SK-MEL-5 (cell line): ENCODE measurements around the gene ABCA4. TPM values are rescaled to one million over a fixed set of nuclear protein-coding genes. Genes with fewer than 3 reads are reported as not detected.

Experiments used
- DNase-seq: peaks from one replicate; pipeline ENCODE4 v3.0.0-alpha.2; 2016; ENCODE audit warnings: low read depth, low spot score
- in situ Hi-C: cut with HindIII; loops from 2 replicates; pipeline ENCODE4 v1.10.0; 2016; ENCODE audit warnings: low sequenced_read_pairs, high pct_unique_total_duplicates, low pct_unique_long_range_greater_than_20kb
- total RNA-seq: library from RNA; depleted of rRNA; stranded (reverse); fragments of >200 nt; shearing (Covaris generic); gene quantifications from 2 replicates; pipeline ENCODE4 v1.2.3, GENCODE V29; 2014

The ABCA4 gene
- total RNA-seq, 1 experiment from 2014 or later, result not detected

DNA sequence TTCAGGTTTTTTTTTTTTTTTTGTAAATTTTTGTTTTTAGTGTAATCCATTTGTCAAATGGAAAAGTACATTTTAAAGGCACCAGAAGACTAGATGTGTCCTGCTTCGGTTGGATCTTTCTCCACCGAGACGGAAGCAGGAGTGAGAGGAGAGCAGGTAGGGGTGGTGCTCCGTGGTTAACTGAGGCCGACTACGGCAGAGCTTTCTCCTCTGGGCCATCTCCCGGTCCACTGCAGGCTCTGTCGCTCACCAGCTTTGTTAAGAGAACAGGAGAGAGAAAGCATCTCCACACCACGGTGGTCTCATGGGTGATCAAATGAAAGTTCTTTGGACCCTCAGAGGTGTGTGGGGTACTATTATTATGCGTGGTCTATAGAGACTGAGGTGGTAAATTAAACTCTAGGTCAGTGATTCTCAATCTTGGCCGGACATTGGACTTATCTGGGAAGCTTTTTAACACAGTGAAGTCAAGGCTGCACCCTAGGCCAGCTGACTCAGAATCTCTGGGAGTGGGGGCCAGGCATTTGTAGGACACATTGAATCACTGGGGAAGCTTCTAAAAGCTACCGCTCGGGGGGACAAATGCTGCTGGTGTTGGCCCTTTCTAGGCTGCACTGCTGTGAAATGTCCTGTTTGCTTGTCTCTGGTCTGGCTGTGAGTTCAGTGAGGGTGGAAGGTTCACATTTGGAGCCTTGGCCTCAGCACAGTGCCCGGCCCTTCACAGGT lies 25.0 kb downstream of the ABCA4 start:
- in situ Hi-C loops, result no loop called here

DNA sequence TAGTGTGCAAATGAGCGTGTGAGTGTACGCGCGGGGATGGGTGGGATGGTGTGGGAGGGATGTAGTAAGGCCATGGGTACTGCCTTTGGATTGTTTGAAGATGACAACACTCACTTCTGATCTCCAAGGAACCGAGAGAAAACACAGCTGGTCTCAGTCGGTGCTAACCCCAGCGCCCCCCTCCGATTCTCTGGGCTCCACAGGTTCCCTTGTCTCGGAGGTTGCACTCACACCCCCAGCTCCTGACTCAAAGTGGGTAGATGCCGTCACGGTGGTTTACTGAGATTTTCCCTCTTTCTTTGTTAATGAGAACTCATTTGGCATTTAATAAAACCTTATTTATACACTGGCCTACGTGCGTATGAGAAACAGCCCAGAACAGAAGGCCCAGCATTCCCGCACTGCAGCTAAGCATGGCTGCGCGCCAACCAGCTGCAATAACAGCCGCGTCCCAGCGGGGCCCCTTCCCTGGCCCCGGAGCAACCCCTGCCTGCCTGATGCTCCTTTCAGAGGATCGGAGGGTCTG lies 25.8 kb downstream of the ABCA4 start:
- DNase-seq, result no peak

More for the DNA sequence above, 25.0 kb downstream of the ABCA4 start:
- DNase-seq, result no peak

DNA sequence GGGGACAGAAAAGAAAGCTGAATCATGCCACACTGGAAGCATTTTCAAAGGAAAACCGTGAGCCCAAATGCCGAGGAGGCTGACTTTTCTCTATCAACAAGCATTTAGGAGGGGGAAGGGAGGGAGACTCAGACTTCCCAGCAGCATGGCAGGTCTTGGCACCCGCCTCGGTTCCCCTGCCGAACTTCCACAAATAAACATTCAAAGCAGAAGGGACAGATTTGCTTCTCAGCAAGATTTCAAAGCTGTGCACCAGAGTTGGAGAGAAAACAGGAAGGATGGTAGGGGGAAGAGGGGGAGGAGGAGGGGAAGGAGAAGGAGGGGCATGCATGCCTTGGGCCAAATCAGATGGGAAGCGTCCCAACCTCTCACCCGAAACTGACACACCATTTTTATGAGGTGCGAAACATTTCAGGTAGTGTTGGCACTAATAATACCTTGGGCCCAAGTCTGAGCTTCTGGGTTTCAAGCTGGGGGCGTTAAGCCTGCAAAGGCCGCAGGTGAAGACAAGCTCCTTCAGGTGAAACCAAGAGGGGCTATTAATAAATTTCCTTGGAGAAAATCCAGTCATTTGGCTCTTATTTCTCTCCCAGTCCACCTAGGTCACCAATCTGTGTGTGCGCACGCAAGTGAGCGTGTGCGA lies 26.4 kb downstream of the ABCA4 start:
- in situ Hi-C loops, result no loop called here
- DNase-seq, result no peak

More for the DNA sequence above, 25.8 kb downstream of the ABCA4 start:
- in situ Hi-C loops, result no loop called here

DNA sequence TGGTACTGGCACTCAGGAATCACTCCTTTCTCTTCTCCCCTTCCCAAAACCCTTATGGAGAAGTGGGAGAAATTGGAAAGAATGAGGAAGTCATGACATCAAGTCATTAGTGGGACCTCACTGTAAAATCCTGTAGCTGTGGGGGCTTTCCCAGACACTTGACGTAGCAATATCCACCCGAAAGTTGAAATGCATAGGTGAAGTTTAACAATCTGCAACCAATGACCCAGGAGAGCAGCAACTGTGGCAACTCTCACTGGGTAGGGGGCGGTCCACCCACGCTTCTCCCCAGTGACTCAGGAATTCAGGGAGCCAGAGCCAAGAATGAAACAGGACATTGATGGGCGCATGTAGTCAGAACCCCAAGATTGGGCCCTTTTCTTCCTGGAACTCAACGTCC lies 27.0 kb downstream of the ABCA4 start:
- in situ Hi-C loops, result no loop called here
- DNase-seq, result no peak

DNA sequence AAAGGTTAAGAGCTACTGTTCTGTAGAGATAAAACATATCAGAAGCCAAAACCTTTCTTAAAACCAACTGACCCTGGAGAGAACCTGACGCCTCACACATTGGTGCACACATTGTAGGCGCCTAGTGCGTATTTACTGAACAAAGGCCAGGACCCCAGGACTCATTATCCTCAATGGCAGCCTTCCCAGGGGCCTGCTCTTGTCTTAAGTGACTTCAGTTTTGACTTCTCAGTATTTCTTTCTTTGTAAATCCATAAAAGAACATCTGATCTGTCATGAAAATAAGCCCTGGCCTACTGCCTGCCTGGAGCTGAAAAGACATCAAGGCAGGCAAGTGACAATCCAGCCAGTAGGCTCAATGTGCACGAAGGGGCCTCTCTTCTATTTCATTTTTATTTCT lies 27.6 kb downstream of the ABCA4 start:
- no peak for DNase-seq
- in situ Hi-C loops, result no loop called here

DNA sequence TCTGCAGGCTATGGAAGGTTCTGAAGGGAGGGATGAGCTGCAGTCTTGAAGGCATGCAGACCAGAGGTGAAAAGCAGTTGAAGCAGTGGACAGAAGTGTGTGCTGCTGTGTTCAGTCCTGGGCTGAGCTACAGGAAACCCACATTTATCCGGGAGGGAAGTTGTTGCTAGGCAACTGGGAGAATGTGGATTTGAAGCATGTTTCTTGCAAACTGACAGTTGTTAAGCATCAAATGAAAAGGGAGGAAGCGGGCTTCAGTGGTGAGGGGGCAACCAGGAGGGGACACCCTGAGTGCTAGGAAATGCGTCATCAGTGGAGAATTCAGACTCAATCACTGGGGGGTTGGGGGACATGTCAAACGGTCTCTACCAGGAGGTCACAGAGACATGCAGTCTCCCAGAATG lies 28.7 kb downstream of the ABCA4 start:
- no peak for DNase-seq
- in situ Hi-C loops, result no loop called here

DNA sequence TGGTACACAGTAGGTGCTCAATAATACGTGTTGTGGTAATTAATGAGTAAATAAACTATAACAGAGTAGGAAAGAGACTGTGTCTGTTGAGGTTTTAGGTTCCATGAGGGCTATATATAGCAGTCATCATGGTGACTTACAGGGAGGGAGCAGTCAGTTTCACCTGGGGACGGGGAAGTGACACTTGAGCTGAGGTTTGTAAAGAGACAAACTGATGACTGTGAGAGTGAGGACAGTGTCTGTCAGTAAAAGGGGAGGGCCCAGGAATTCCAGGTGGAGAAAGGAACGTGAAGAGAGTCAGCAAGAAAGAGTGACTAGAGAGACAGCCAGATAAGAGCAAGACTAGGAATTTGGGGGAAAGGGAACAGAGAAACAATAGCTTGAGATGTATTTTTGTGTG lies 30.2 kb downstream of the ABCA4 start:
- no peak for DNase-seq
- in situ Hi-C loops, result no loop called here

DNA sequence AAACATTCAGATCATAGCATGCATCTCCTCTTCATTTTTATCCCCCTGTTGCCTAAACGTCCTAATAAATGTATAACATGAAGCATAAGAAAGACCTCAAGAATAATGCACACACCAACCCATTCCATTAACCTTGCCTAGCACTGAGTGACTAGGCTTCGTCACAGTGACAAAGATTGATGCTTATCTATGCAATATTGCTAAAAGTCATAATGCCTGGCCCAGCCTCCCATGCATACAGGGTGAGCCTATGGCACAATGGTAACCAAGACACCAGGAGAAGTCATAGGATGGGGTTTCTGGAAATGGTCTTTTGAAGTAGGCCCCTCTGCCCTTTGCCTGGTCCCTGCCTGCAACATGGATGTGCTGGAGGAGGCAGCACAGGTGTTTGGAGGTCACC lies 33.8 kb downstream of the ABCA4 start:
- in situ Hi-C loops, result no loop called here
- DNase-seq, result no peak

DNA sequence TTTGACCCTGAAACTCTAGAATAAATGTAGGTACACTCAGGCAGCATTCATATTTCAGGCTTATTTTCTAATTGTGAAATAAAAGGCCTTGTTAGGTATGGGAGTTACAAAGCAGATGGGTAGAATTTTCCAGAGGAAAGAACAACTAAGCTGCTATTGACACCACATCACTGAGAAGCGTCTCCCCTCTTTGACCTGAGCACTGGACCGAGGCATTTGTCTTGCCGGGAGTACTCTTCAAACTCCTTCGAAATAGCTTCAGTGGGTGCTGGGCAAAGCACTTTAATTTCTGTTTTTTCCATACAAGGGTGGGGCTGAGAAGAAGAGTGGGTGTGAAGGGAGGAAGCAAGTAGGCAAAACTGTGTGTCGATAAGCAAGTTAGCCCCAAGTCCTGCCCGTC lies 36.4 kb downstream of the ABCA4 start:
- in situ Hi-C loops, result no loop called here

DNA sequence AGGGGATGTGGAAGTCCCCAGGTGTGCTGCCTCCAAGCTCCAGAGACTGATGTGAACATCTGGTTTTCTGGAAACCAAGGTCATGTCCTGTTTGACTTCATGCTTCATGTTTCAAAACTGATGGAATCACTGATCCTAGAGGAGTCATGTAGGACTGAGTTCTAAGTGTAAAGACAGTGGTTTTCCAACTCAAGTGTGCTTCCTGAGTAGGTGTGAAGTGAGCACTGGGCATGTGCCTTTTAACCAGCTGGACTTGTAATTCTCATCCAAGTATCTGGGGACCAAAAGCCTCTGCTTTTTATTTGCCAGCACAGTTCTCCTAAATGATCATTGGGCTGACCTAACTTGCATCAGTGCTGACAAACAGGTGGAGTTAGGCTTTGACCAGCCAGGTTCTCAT lies 36.9 kb downstream of the ABCA4 start:
- no peak for DNase-seq
- in situ Hi-C loops, result no loop called here

More for the DNA sequence above, 36.4 kb downstream of the ABCA4 start:
- DNase-seq, result no peak

DNA sequence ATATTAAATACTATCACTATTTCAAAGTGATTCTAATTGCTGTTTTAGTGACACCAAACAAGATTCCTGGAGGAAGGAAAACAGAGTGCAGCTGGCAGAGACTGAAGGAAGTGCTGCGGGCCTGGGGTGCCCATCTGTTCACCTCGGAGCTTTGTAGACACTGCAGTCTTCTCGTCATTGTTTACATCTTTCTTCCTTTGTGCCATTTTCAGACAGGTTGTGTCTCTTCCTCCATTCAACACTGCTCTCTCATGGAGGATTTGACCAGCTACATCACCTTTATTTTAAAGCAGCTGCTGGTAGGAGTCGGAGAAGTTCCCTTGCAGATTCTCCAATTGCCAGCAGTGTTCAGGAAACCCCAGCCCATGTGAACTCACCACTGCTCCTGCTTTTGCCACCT lies 37.3 kb downstream of the ABCA4 start:
- in situ Hi-C loops, result no loop called here
- no peak for DNase-seq

DNA sequence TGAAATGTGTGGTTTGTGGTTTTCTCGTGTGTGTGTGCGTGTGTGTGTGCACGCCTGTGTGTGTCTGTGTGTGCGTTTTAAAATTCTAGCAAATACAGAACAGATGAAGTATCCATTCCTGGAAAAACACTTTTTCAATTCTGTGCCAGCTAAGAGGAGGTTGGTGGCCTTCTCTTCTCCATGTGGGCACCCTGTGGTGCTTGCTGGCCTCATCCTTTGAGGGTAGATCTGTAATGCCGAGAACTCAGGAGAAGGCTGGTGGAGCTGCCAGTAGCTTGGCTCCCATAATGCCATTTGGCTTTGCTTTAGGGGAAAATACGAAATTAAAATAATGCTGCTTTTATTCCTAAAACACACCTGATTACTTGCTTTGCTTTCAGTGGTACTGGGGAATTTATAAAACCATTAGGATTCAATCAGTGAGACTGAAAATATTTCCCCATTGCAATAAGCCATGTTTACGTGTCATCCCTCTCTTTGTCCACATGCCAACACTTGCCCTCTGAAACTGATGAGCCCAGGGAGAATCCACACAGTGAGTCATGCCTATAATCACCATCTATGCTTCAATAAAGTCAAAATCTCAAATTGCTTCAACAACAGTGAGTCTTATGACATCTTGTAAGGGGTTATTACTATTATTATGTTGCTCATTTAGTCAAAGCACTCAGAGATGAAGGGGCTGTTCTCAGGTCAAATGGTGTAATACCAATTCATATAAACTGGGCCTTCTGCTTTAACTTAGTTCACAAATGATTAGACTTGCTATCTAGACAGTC lies 39.2 kb downstream of the ABCA4 start:
- in situ Hi-C loops, result no loop called here
- DNase-seq, result peak; percentile 9

DNA sequence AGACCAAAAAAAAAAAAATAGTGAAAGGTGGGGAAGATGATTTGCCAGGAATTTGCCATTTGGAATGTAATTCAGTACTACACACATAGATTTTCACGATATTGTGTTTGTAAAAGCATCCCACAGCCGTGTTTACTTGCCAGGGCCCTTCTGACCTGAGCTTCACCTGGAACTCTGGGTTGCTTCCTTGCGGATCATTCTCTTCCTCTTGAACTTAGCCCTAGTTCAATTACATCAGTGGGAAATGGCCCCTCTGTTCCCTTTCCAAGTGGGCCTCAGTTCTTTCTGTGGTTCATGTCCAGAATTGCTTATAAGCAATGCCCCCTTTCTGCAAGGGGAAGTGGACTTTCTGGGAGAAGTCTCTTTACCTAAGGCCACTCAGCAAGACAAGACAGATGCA lies 41.0 kb downstream of the ABCA4 start:
- no peak for DNase-seq
- in situ Hi-C loops, result no loop called here

DNA sequence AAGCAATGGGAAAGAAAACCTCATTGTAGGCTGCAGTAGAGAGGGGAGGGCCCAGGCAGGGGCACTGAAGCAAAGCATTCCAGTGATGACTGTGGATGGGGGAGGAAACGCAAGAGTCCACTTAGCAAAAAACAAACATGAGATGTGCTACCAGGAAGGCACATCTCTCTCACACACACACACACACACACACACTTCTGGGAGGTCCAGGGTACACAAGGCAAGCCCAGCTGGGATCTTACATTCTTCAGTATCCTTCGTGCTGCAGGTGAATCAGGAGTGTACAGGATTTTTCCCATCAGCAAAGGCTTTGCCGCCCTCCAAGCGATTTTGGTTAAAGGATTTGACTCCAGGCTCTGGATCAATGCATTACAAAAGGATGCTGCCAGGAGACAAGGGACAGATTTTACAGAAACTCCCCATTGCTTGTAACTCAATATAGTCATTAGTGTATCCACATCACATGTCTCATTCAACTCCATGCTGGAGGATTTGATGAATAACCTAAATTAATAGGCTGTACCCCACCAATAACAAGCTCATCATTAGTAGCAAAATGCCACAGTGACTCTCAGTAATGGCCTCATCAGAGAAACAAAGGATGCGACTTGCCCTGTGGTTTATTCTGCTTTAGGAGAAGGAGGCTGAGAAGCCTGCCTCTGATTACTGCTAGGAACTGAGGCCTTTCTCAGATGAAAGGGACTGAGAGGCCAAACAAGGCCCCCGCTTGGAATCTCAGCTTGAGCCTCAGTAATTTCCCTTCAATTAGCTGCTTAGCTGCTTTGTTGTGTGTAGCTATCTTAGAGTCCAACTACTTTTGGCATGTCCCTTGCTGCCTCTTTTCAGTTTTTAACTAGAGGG lies 41.6 kb downstream of the ABCA4 start:
- in situ Hi-C loops, result no loop called here
- DNase-seq, result no peak

DNA sequence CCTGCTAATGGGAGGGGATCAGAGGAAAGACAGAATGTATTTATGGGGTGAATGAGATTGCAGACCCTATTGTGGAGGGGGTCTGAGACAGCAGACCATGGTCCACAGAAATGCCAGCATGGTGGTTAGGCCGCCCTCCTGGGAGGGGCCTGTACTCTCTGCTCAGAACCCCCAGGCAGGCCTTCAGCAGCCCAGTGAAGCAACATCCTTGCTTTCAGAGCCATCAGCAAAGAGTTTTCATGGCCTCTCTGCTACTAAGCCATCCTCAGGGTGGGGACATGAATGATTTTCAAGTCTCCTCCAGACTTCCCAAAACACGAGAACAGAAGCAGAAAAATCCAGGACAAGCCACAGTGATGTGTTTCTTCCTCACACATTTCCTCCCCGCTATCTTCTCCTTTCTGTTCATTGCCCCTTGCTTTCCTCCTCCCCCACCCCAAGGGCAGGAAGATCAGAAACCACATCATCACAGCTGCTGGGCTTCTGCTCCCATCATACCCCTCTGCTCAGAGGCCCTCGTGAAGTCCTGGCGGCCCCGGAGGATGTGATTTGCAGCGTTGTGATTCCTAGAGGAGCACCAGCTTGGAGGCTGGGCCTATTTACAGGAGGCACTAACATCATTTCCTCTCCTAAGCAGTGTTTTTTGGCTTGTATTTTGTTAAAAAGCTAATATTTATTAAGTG lies 48.0 kb downstream of the ABCA4 start:
- DNase-seq, result no peak
- in situ Hi-C loops, result no loop called here

DNA sequence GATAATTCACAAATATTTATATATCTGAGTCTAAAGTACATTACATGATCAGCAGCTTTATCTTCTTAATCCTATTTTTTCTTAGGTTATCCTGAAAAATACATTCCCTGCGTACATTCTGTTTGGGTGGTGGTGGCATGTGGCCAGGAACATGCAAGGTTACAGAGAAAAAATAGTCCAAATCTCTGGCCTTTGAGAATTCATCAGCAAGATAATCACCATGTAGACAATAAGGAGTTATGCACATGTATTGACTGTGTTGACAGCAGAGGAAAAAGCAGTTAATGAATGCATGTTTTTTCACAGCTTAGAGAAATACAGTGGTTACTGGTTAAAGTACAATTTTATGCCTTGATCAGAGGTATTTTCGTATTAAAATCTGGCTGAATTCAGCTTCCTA lies 49.0 kb downstream of the ABCA4 start:
- no peak for DNase-seq
- in situ Hi-C loops, result no loop called here

DNA sequence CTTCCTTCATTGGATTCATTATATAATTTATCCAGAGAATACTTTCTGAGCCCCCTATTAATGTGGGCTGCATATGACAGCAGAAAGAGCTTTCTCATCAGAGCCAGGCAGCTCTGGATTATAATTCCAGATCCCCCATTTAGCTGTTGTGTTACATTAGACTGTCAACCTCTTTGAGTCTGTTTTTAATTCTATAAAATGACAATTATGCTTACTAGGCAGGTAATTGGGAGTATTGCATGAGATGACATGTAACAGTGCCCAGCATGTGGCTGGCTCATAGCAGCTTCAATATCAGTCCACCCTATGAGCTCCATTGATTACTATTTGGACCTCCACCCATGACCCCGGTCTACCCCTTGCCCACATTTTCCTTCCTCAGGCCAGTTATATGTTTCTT lies 49.6 kb downstream of the ABCA4 start:
- in situ Hi-C loops, result no loop called here
- no peak for DNase-seq
